HepG2 (cell line): ENCODE data around the gene KCTD14. TPM values are rescaled to one million over a fixed set of nuclear protein-coding genes. Genes with fewer than 3 reads are reported as not detected.

Source experiments
- ADNP ChIP-seq: sonication (generic); formaldehyde crosslinking; IDR thresholded peaks from 2 replicates; pipeline ENCODE4 v1.4.0; 2020; ENCODE audit warnings: missing genetic modification reagents
- GABPA ChIP-seq, 2 experiments: IDR thresholded peaks; 2 replicates each; pipeline ENCODE4 v1.6.1; 2011 to 2016; ENCODE audit warnings: low read depth in 2 of 2, low read length in 1 of 2, missing biosample characterization in 1 of 2, missing genetic modification characterization in 1 of 2
- GATA4 ChIP-seq: sonication (generic); IDR thresholded peaks from 2 replicates; pipeline ENCODE4 v1.6.1; 2016; ENCODE audit warnings: antibody characterized with exemption, low read depth, borderline replicate concordance
- PPARG ChIP-seq: conservative IDR thresholded peaks from 2 replicates; pipeline ENCODE4 v1.6.1; 2016; ENCODE audit warnings: missing biosample characterization, missing genetic modification reagents
- SMARCE1 ChIP-seq: fragments of 450-650 bp; IDR thresholded peaks from 2 replicates; pipeline ENCODE4 v1.6.1; 2017; ENCODE audit warnings: borderline replicate concordance
- SP2 ChIP-seq: sonication (generic); formaldehyde crosslinking; IDR thresholded peaks from 2 replicates; pipeline ENCODE4 v1.5.1; 2020; ENCODE audit warnings: mild to moderate bottlenecking, missing genetic modification reagents
- YEATS4 ChIP-seq: sonication (generic); formaldehyde crosslinking; IDR thresholded peaks from 2 replicates; pipeline ENCODE4 v1.4.0; 2020; ENCODE audit warnings: missing genetic modification reagents, borderline replicate concordance
- ZBTB7B ChIP-seq: sonication (generic); formaldehyde crosslinking; IDR thresholded peaks from 2 replicates; pipeline ENCODE4 v1.4.0; 2020; ENCODE audit warnings: missing genetic modification reagents
- ZNF251 ChIP-seq: sonication (generic); formaldehyde crosslinking; IDR thresholded peaks from 2 replicates; pipeline ENCODE4 v1.9.0; 2021; ENCODE audit warnings: mild to moderate bottlenecking, missing genetic modification reagents
- ZNF44 ChIP-seq: sonication (generic); formaldehyde crosslinking; IDR thresholded peaks from 2 replicates; pipeline ENCODE4 v1.5.1; 2020; ENCODE audit warnings: mild to moderate bottlenecking, missing genetic modification reagents
- ZNF564 ChIP-seq: sonication (generic); formaldehyde crosslinking; IDR thresholded peaks from 2 replicates; pipeline ENCODE4 v1.8.1; 2023; ENCODE audit warnings: mild to moderate bottlenecking, missing genetic modification reagents
- ZNF570 ChIP-seq: sonication (generic); formaldehyde crosslinking; IDR thresholded peaks from 2 replicates; pipeline ENCODE4 v1.4.0; 2020; ENCODE audit warnings: mild to moderate bottlenecking, missing genetic modification reagents, borderline replicate concordance
- ZNF577 ChIP-seq: sonication (generic); formaldehyde crosslinking; IDR thresholded peaks from 2 replicates; pipeline ENCODE4 v1.4.0; 2020; ENCODE audit warnings: mild to moderate bottlenecking, low read depth, missing genetic modification reagents, borderline replicate concordance
- ZNF703 ChIP-seq: sonication (generic); formaldehyde crosslinking; IDR thresholded peaks from 2 replicates; pipeline ENCODE4 v1.5.1; 2020; ENCODE audit warnings: missing genetic modification reagents, mild to moderate bottlenecking, moderate library complexity, borderline replicate concordance
- polyA plus RNA-seq, 8 experiments: library from polyadenylated mRNA; depleted of rRNA in 3 of 8; stranded (reverse) in 7 of 8; unstranded in 1 of 8; fragments of >200 nt; fragmentation: Illumina TruSeq in 4 of 8; extraction: Trizol in 4 of 8; gene quantifications; 2 replicates each; pipeline versions ENCODE4 v1.2.1 to v1.2.3, GENCODE V29; 2011 to 2016; ENCODE audit warnings: low read depth in 4 of 8, missing spikeins in 1 of 8, mixed read lengths in 1 of 8; ENCODE audit not compliant: insufficient read depth in 1 of 8
- total RNA-seq, 5 experiments: library from RNA; depleted of rRNA; stranded (reverse); fragments of >200 nt; fragmentation: Illumina TruSeq; extraction: Trizol; gene quantifications; 2 replicates each; pipeline ENCODE4 v1.2.3, GENCODE V29; 2016; ENCODE audit warnings: low read depth in 1 of 5
- TF ChIP-seq, protein P1 (sequence below): sonication (generic); formaldehyde crosslinking; conservative IDR thresholded peaks from 2 replicates; pipeline ENCODE4 v1.4.0; 2020; ENCODE audit warnings: mild to moderate bottlenecking, missing genetic modification reagents, moderate library complexity
- TF ChIP-seq, protein P2 (sequence below): sonication (generic); formaldehyde crosslinking; IDR thresholded peaks from 2 replicates; pipeline ENCODE4 v1.8.0; 2022; ENCODE audit warnings: low read depth, missing genetic modification reagents
- TF ChIP-seq, protein P3 (sequence below): sonication (generic); formaldehyde crosslinking; IDR thresholded peaks from 2 replicates; pipeline ENCODE4 v1.5.1; 2020; ENCODE audit warnings: missing genetic modification reagents, mild to moderate bottlenecking, borderline replicate concordance
- TF ChIP-seq, protein P4 (sequence below): sonication (generic); formaldehyde crosslinking; IDR thresholded peaks from 2 replicates; pipeline ENCODE4 v1.8.0; 2022; ENCODE audit warnings: mild to moderate bottlenecking, missing genetic modification reagents
- TF ChIP-seq, protein P5 (sequence below): sonication (generic); formaldehyde crosslinking; IDR thresholded peaks from 2 replicates; pipeline ENCODE4 v1.5.0; 2020; ENCODE audit warnings: missing genetic modification reagents

Gene KCTD14
- total and polyA plus RNA-seq, 2 of the 13 experiments (the other 11 are each of a cell fraction or from before 2014, with no cell fraction given): 10.3 to 15.6 TPM

DNA sequence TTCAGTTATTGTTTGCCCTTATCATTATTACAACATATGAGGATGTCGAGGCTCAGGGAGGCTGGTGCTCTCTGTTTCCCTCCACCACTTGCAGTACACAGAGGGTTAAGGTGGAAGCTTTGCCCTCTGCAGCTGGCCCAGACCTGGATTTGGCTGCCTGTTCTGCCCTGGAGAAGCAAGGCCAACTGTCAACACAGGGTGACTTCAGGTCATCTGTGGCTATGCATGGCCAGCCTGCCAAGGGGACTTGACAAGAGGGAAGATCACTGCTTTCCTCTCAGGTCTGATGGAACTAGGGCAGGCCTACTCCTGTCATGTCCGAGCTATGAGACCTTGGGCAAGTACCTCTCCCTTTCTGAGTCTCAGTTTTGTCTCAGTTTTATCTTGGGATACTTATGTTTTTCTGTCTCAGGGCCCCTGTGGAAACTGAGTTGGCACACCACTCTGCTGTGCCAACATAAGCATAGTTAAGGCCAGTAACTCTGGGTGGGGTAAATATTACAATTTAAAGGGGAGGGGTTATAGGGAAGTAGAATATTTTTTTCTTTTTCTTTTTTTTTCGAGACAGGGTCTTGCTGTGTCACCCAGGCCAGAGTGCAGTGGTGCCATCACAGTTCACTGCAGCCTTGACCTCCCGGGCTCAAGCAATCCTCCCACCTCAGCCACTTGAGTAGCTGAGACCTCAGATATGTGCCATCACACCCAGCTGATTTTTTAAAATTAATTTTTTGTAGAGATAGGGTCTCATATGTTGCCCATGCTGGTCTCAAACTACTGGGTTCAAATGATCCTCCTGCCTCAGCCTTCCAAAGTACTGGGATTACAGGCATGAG lies 38.2 kb upstream of the KCTD14 start (continued):
- TF ChIP-seq, protein P1, sequence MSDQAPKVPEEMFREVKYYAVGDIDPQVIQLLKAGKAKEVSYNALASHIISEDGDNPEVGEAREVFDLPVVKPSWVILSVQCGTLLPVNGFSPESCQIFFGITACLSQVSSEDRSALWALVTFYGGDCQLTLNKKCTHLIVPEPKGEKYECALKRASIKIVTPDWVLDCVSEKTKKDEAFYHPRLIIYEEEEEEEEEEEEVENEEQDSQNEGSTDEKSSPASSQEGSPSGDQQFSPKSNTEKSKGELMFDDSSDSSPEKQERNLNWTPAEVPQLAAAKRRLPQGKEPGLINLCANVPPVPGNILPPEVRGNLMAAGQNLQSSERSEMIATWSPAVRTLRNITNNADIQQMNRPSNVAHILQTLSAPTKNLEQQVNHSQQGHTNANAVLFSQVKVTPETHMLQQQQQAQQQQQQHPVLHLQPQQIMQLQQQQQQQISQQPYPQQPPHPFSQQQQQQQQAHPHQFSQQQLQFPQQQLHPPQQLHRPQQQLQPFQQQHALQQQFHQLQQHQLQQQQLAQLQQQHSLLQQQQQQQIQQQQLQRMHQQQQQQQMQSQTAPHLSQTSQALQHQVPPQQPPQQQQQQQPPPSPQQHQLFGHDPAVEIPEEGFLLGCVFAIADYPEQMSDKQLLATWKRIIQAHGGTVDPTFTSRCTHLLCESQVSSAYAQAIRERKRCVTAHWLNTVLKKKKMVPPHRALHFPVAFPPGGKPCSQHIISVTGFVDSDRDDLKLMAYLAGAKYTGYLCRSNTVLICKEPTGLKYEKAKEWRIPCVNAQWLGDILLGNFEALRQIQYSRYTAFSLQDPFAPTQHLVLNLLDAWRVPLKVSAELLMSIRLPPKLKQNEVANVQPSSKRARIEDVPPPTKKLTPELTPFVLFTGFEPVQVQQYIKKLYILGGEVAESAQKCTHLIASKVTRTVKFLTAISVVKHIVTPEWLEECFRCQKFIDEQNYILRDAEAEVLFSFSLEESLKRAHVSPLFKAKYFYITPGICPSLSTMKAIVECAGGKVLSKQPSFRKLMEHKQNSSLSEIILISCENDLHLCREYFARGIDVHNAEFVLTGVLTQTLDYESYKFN: peak; percentile 49
- no peak for TF ChIP-seq GABPA (IDR thresholded peaks at IDR 0.05; ENCODE audit: low read depth, low read length)
- TF ChIP-seq GABPA (CRISPR knock-in tag; IDR thresholded peaks at IDR 0.05; ENCODE audit: low read depth): no peak
- TF ChIP-seq ZNF570 (CRISPR knock-in tag): no peak
- TF ChIP-seq YEATS4 (CRISPR knock-in tag): peak; percentile 40; the same call in 1 of the 2 replicates
- TF ChIP-seq ZBTB7B (CRISPR knock-in tag): no peak
- TF ChIP-seq, protein P2, sequence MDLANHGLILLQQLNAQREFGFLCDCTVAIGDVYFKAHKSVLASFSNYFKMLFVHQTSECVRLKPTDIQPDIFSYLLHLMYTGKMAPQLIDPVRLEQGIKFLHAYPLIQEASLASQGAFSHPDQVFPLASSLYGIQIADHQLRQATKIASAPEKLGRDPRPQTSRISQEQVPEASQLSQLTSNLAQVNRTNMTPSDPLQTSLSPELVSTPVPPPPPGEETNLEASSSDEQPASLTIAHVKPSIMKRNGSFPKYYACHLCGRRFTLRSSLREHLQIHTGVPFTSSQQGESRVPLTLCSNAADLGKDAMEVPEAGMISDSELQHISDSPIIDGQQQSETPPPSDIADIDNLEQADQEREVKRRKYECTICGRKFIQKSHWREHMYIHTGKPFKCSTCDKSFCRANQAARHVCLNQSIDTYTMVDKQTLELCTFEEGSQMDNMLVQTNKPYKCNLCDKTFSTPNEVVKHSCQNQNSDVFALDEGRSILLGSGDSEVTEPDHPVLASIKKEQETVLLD (CRISPR knock-in tag): no peak
- no peak for TF ChIP-seq PPARG (CRISPR knock-in tag)
- no peak for TF ChIP-seq ZNF564 (CRISPR knock-in tag)
- TF ChIP-seq GATA4: no peak
- no peak for TF ChIP-seq ZNF44 (CRISPR knock-in tag)
- no peak for TF ChIP-seq ZNF703 (CRISPR knock-in tag)
- no peak for TF ChIP-seq ZNF251 (CRISPR knock-in tag)
- TF ChIP-seq, protein P3, sequence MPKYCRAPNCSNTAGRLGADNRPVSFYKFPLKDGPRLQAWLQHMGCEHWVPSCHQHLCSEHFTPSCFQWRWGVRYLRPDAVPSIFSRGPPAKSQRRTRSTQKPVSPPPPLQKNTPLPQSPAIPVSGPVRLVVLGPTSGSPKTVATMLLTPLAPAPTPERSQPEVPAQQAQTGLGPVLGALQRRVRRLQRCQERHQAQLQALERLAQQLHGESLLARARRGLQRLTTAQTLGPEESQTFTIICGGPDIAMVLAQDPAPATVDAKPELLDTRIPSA (CRISPR knock-in tag): no peak
- no peak for TF ChIP-seq SP2 (CRISPR knock-in tag)
- TF ChIP-seq SMARCE1: no peak
- TF ChIP-seq ZNF577 (CRISPR knock-in tag): no peak
- TF ChIP-seq ADNP (CRISPR knock-in tag): no peak
- TF ChIP-seq, protein P4, sequence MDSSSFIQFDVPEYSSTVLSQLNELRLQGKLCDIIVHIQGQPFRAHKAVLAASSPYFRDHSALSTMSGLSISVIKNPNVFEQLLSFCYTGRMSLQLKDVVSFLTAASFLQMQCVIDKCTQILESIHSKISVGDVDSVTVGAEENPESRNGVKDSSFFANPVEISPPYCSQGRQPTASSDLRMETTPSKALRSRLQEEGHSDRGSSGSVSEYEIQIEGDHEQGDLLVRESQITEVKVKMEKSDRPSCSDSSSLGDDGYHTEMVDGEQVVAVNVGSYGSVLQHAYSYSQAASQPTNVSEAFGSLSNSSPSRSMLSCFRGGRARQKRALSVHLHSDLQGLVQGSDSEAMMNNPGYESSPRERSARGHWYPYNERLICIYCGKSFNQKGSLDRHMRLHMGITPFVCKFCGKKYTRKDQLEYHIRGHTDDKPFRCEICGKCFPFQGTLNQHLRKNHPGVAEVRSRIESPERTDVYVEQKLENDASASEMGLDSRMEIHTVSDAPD (CRISPR knock-in tag): peak; percentile 22; the same call in 1 of the 2 replicates
- TF ChIP-seq, protein P5, sequence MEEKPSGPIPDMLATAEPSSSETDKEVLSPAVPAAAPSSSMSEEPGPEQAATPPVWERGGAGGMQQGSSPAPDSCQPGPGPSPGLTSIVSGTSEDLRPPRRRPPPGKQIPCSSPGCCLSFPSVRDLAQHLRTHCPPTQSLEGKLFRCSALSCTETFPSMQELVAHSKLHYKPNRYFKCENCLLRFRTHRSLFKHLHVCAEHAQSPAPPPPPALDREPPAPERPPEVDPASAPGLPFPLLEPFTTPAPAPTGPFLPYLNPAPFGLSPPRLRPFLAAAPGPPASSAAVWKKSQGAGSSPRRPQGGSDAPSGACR (CRISPR knock-in tag): no peak
